Ovary (tissue), 3 donors: ENCODE results near the gene RSPH3.

Source experiments
- EP300 ChIP-seq: sonication (generic); formaldehyde crosslinking; IDR thresholded peaks from one replicate; pipeline ENCODE4 v1.6.1; 2017; ENCODE audit warnings: antibody characterized with exemption
- TF ChIP-seq, protein P1 (sequence below), 3 donors: fragments of 450-650 bp in 2 of 3; fragments of 200-600 bp in 1 of 3; IDR thresholded peaks; one replicate each; pipeline versions ENCODE4 v1.5.1 to v1.8.0; 2016 to 2022; ENCODE audit warnings: antibody characterized with exemption in 3 of 3, mild to moderate bottlenecking in 1 of 3
- donor health status: DM: no; HTN: no; CAD: no.

DNA sequence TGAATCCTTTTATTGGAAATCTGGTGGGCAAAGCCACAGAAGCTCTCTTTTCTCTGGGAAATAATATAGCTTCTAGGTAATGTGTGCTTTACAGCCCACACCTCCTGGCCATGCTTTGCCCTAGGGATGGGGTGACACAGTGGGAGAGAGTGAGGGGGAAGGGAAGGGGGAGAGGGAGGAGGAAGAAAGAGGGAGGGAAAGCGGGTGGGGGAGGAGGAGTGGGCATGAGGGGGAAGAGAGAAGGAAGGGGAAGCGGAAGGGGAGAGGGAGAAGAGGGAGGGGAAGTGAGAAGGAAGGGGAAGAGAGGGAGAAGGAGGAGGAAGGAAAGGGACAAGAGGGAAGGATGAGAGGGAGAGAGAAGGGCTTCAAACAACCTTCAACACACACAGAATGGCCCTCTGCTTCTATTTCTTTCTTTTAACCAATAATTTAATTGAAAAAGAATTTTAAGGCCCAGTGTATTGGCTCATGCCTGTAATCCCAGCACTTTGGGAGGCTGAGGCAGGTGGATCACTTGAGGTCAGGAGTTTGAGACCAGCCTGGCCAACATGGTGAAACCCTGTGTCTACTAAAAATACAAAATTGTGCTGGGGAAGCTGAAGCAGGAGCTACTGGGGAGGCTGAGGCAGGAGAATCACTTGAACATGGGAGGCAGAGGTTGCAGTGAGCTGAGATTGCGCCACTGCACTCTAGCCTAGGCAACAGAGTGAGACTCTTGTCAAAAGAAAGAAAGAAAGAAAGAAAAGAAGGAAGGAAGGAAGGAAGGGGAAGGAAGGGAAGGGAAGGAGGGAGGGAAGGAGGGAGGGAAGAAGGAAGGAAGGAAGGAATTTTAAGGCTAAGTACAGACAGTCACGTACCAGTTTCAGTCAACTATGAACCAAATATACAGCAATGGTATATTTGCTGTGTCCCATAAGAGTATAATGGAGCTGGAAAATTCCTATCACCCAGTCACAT is 75.2 kb downstream of the RSPH3 start:
- TF ChIP-seq, protein P1, sequence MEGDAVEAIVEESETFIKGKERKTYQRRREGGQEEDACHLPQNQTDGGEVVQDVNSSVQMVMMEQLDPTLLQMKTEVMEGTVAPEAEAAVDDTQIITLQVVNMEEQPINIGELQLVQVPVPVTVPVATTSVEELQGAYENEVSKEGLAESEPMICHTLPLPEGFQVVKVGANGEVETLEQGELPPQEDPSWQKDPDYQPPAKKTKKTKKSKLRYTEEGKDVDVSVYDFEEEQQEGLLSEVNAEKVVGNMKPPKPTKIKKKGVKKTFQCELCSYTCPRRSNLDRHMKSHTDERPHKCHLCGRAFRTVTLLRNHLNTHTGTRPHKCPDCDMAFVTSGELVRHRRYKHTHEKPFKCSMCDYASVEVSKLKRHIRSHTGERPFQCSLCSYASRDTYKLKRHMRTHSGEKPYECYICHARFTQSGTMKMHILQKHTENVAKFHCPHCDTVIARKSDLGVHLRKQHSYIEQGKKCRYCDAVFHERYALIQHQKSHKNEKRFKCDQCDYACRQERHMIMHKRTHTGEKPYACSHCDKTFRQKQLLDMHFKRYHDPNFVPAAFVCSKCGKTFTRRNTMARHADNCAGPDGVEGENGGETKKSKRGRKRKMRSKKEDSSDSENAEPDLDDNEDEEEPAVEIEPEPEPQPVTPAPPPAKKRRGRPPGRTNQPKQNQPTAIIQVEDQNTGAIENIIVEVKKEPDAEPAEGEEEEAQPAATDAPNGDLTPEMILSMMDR (IDR thresholded peaks at IDR 0.05), result no peak
- no peak for TF ChIP-seq EP300
